ENCODE data around the gene COMMD2.

GRCh38 chr3:149765762-149766334 is 13.6 kb upstream of the COMMD2 start:
- TF ChIP-seq MXI1 (IDR thresholded peaks at IDR 0.05; ENCODE audit: low read depth, low read length) (no peak), CBX3 (IDR thresholded peaks at IDR 0.05; ENCODE audit: borderline replicate concordance, low read depth) (no peak), CTCF (IDR thresholded peaks at IDR 0.05 in 2 of 3, conservative IDR thresholded peaks at IDR 0.05 in 1 of 3; ENCODE audit: control insufficient read depth in 2 of 3, extremely low read depth in 1 of 3, insufficient read depth in 1 of 3, low read depth in 3 of 3, low read length in 3 of 3) (peak; percentile 39 to 52 (median 47); a peak in 5 of 6 replicates), RCOR1 (conservative IDR thresholded peaks at IDR 0.05; ENCODE audit: low read depth, low read length) (no peak), JUND (IDR thresholded peaks at IDR 0.05; ENCODE audit: low read depth, low read length) (no peak), PML (IDR thresholded peaks at IDR 0.05; ENCODE audit: low read length) (no peak), HCFC1 (IDR thresholded peaks at IDR 0.05; ENCODE audit: low read length) (no peak)
- TF ChIP-seq, protein P1, sequence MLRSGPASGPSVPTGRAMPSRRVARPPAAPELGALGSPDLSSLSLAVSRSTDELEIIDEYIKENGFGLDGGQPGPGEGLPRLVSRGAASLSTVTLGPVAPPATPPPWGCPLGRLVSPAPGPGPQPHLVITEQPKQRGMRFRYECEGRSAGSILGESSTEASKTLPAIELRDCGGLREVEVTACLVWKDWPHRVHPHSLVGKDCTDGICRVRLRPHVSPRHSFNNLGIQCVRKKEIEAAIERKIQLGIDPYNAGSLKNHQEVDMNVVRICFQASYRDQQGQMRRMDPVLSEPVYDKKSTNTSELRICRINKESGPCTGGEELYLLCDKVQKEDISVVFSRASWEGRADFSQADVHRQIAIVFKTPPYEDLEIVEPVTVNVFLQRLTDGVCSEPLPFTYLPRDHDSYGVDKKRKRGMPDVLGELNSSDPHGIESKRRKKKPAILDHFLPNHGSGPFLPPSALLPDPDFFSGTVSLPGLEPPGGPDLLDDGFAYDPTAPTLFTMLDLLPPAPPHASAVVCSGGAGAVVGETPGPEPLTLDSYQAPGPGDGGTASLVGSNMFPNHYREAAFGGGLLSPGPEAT (IDR thresholded peaks at IDR 0.05; ENCODE audit: low read depth): no peak
